Naive thymus-derived CD8-positive, alpha-beta T cell (primary cell): ENCODE data around the gene CDC27. TPM values are rescaled to one million over a fixed set of nuclear protein-coding genes. Genes with fewer than 3 reads are reported as not detected.
"Not testable (repeated sequence)": the region's sequence is repeated elsewhere in the genome, so short reads cannot be mapped to it uniquely, and the experiment has no call there.

Source experiments
- ATAC-seq, 2 donors: fragments of 150-1000 bp; cut with Tn5 transposase in 1 of 2; sonication (Bioruptor Pico), chemical (Tn5 transposase) in 1 of 2; 1 replicate in 1 of 2; 2 replicates in 1 of 2; pipeline ENCODE4 v1.10.0; 2021; ENCODE audit warnings: mild to moderate bottlenecking in 2 of 2, moderate library complexity in 2 of 2
- POLR2A ChIA-PET: fragments of 350-600 bp; sonication (Branson Sonifier 250); formaldehyde crosslinking; loops from one replicate; lab custom pipeline; 2021; ENCODE audit warnings: antibody characterized with exemption; lab: Charles Lee
- DNase-seq, 10 donors: peaks; one replicate each; pipeline versions ENCODE4 v3.0.0 to v3.0.0-alpha.2; 2020 to 2022
- H3K27ac Mint-ChIP-seq, 10 donors: one replicate each; pipeline ENCODE4 v1.8.0; 2020 to 2022; ENCODE audit warnings: mild to moderate bottlenecking in 10 of 10, mixed read lengths in 10 of 10, moderate library complexity in 4 of 10, inconsistent platforms in 1 of 10
- H3K27me3 Mint-ChIP-seq, 5 donors: one replicate each; pipeline ENCODE4 v1.8.0; 2021 to 2022; ENCODE audit warnings: mixed read lengths in 5 of 5
- H3K36me3 Mint-ChIP-seq, 3 donors: one replicate each; pipeline ENCODE4 v1.8.0; 2020 to 2022; ENCODE audit warnings: mixed read lengths in 3 of 3, mild to moderate bottlenecking in 2 of 3, inconsistent platforms in 1 of 3
- H3K4me1 Mint-ChIP-seq, 4 donors: one replicate each; pipeline ENCODE4 v1.8.0; 2021 to 2022; ENCODE audit warnings: mixed read lengths in 4 of 4
- H3K4me3 Mint-ChIP-seq, 10 donors: one replicate each; pipeline ENCODE4 v1.8.0; 2020 to 2022; ENCODE audit warnings: mild to moderate bottlenecking in 10 of 10, mixed read lengths in 10 of 10, moderate library complexity in 6 of 10, inconsistent platforms in 1 of 10
- H3K9me3 Mint-ChIP-seq, 9 donors: one replicate each; pipeline ENCODE4 v1.8.0; 2020 to 2022; ENCODE audit warnings: mixed read lengths in 9 of 9, mild to moderate bottlenecking in 3 of 9, inconsistent platforms in 1 of 9, moderate library complexity in 1 of 9
- polyA plus RNA-seq, 3 donors: library from polyadenylated mRNA; unstranded; fragments of 300-500 nt; fragmentation: Illumina TruSeq; gene quantifications; one replicate each; pipeline ENCODE4 v1.2.3, GENCODE V29; 2021
- total RNA-seq, 8 experiments: library from RNA in 2 of 8; stranded (reverse) in 2 of 8; gene quantifications; one replicate each; pipeline ENCODE4 v1.2.3 and lab custom pipeline; 2021 to 2026

The CDC27 gene
- total and polyA plus RNA-seq, 5 experiments from 2014 or later: 55.8 to 77.0 (median 70.7) TPM

DNA sequence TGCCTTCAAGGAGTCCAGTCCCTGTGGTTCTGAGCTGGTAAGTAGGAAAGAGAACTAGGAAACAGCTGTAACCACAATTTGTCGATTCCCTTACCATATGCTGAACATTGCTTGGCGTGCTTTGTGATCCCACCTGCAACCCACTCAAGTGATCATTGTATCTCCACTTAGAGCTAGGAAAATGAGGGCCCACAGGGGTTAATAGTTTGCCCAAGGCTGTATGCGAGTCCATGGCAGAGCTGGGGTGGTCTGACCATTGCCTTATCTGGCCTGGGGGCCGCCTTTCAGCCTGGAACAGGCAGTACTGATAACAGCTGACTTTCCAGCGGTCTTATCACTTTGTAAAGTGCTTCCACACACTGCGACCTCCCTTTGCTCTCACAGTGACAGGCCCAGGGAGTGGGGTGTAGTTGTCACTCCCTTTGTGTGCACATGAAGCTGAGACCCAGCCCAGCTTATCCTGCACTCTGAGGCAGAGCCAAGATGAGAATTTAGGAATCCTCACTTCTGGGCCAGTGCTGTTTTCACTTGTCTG, 29.9 kb upstream of the CDC27 start:
- peaks cover 0 to 7% (median 0%) of the 10 kb centered on the region in 3 donors for H3K36me3 Mint-ChIP-seq
- H3K4me1 Mint-ChIP-seq: peaks cover 16 to 54% (median 39%) of the 10 kb centered on the region in 4 donors
- ATAC-seq (no peak), DNase-seq (no peak)
- peak overlapping the region in 9 of 10 donors; percentile 2 to 71 (median 43) for H3K4me3 Mint-ChIP-seq
- peak overlapping the region in 8 of 10 donors; percentile 9 to 94 (median 86) for H3K27ac Mint-ChIP-seq
- no peaks in the 10 kb centered on the region for H3K27me3 Mint-ChIP-seq
- POLR2A ChIA-PET: no interaction called here
- peaks cover 0 to 6% (median 0%) of the 10 kb centered on the region in 9 donors for H3K9me3 Mint-ChIP-seq

DNA sequence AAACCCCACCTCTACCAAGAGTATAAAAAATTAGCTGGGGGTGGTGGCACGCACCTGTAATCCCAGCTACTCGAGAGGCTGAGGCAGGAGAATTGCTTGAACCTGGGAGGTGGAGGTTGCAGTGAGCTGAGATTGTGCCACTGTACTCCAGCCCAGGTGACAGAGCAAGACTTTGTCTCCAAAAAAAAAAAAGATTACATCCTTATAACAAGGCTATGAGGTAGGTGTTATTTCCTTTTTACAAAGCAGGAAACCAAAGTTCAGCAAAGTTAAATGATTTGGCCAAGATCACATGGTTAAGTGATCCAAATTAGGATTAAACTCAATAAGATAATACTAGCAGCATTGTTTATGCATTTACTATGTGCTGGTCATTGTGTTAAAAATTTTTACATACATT, 28.2 kb upstream of the CDC27 start:
- H3K9me3 Mint-ChIP-seq, POLR2A ChIA-PET, H3K27me3 Mint-ChIP-seq, H3K36me3 Mint-ChIP-seq: not testable (repeated sequence)
- Mint-ChIP-seq H3K27ac (peak overlapping the region in 8 of 10 donors; percentile 22 to 90 (median 72)), H3K4me3 (peak overlapping the region in 6 of 10 donors; percentile 3 to 56 (median 38)), H3K4me1 (peaks cover 20 to 52% (median 39%) of the 10 kb centered on the region in 4 donors)
- DNase-seq (peak in 3 of 10 donors; percentile 46 to 61 (median 56)), ATAC-seq (peak; percentile 87 to 92)

DNA sequence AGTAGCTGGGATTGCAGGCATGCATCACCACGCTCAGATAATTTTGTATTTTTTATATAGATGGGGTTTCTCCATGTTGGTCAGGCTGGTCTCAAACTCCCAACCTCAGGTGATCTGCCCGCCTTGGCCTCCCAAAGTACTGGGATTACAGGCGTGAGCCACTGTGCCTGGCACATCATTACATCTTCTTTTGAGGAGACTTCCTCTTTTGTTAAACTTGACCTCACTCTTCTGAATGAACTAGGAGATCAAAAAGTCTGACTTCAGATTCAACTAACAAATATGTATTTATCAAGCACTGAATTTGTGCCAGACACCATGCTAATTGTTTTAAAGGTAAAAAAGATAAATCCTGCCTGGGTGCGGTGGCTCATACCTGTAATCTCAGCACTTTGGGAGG, 27.7 kb upstream of the CDC27 start:
- Mint-ChIP-seq H3K27ac (peak overlapping the region in 8 of 10 donors; percentile 22 to 90 (median 72)), H3K4me3 (peak overlapping the region in 5 of 10 donors; percentile 21 to 56 (median 48))
- POLR2A ChIA-PET: interaction anchor here (0.6 kb wide), 1 partner anchor 101 kb away, joined by 4 read pairs; no protein-coding TSS in a partner anchor

DNA sequence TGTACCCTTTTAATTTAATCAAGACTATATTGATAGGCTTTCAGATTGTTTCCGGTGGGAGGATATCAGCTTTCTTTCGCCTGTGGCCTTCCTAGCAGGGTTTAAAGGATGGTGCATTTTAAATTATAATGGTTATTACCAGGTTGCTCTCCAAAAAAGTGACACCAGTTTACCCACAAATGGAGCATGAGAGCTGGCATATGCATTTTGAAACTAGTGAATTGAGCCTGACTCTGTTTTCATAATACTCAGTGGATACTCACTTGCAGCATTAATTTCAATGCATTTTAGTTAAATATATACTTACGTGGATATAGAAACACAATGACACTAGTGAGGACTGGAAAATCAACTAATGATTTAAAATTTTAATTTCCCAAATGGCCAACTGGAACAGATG, 25.8 kb upstream of the CDC27 start:
- H3K27ac Mint-ChIP-seq: no peak overlapping the region
- H3K4me3 Mint-ChIP-seq: no peak overlapping the region
- POLR2A ChIA-PET: interaction anchor here (1.0 kb wide), 1 partner anchor 11 kb away, joined by 3 read pairs; no protein-coding TSS in a partner anchor
- no peaks in the 10 kb centered on the region for H3K36me3 Mint-ChIP-seq
- H3K27me3 Mint-ChIP-seq: peaks cover 0 to 4% (median 0%) of the 10 kb centered on the region in 5 donors
- DNase-seq (no peak), ATAC-seq (no peak)
- H3K4me1 Mint-ChIP-seq: peaks cover 8 to 34% (median 22%) of the 10 kb centered on the region in 4 donors
- no peaks in the 10 kb centered on the region for H3K9me3 Mint-ChIP-seq

More for the DNA sequence above, 27.7 kb upstream of the CDC27 start:
- not testable (repeated sequence) for ATAC-seq, H3K9me3 Mint-ChIP-seq, DNase-seq, H3K36me3 Mint-ChIP-seq, H3K27me3 Mint-ChIP-seq
- H3K4me1 Mint-ChIP-seq: peaks cover 20 to 52% (median 39%) of the 10 kb centered on the region in 4 donors

DNA sequence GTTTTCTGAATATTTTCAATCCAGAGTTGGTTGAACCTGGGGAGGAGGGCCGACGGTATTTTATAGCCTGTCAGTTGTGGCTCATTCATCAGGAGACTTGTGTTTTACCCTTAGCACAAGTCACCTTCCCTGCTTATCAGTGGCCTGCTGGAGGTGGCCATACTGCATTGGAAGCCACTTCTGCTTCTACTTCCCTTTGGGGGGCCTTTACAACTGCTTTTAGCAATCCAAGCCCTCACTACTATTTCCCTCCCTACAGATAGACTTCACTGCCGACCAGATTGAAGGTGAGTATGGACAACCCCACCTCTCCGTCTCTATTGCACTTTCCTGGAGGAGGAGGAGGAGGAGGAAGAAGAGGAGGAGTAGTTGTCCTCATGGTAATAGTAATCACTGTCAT, 24.4 kb upstream of the CDC27 start:
- DNase-seq (no peak), ATAC-seq (no peak)
- H3K4me3 Mint-ChIP-seq: no peak overlapping the region
- no peaks in the 10 kb centered on the region for H3K36me3 Mint-ChIP-seq
- H3K9me3 Mint-ChIP-seq: no peaks in the 10 kb centered on the region
- POLR2A ChIA-PET: no interaction called here
- H3K4me1 Mint-ChIP-seq: peaks cover 4 to 25% (median 8%) of the 10 kb centered on the region in 4 donors
- peak overlapping the region in 1 of 10 donors; percentile 29 for H3K27ac Mint-ChIP-seq
- peaks cover 0 to 4% (median 0%) of the 10 kb centered on the region in 5 donors for H3K27me3 Mint-ChIP-seq

DNA sequence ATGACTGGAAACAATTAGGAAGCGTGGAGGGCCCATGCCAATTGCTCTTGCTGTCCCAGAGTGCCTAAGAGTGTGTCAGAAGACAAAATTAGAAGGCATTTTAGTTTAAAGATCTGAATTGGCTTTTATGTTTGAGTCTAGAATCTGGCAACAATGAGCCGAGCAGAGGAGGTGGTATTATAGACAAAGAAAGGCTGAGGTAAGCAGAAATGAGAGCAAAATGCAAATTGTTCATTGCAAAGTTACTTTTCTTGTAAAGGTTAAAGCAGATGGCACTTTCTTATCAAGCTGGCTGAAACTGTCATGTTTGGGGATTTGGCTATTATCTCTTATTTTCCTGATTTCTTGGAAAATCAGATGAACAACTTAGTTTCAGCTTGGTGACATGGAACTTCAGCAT, 23.4 kb upstream of the CDC27 start:
- POLR2A ChIA-PET: no interaction called here
- Mint-ChIP-seq H3K4me1 (peaks cover 0 to 26% (median 8%) of the 10 kb centered on the region in 4 donors), H3K4me3 (no peak overlapping the region), H3K27me3 (peaks cover 0 to 4% (median 0%) of the 10 kb centered on the region in 5 donors), H3K27ac (no peak overlapping the region), H3K9me3 (no peaks in the 10 kb centered on the region), H3K36me3 (no peaks in the 10 kb centered on the region)
- ATAC-seq (no peak), DNase-seq (no peak)

DNA sequence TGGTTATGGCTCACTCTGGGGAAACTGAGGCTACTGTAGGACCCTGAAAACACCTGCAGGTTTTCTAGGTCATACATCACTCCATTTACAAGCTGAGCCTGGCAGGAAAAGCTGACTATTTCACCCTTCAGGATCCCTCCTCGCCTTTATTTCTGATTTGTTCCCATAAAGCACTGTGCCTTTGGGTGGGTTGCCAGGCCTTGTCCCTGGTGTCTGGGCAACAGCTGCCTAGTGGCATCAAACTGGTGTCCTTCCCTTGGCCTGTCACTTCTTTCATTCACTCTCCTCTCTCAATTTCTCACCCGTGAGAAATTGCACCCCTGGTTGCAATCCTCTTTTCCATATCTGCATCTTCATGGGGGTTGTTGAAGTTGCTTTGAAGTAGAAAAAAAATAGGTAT, 21.7 kb upstream of the CDC27 start:
- POLR2A ChIA-PET: interaction anchor here (0.6 kb wide), 2 partner anchors 15 to 109 kb away, joined by 3 read pairs; no protein-coding TSS in a partner anchor
- ATAC-seq (no peak), DNase-seq (no peak)
- Mint-ChIP-seq H3K36me3 (no peaks in the 10 kb centered on the region), H3K27me3 (peaks cover 0 to 4% (median 0%) of the 10 kb centered on the region in 5 donors), H3K27ac (no peak overlapping the region), H3K4me1 (peaks cover 6 to 32% (median 12%) of the 10 kb centered on the region in 4 donors), H3K9me3 (no peaks in the 10 kb centered on the region), H3K4me3 (no peak overlapping the region)

DNA sequence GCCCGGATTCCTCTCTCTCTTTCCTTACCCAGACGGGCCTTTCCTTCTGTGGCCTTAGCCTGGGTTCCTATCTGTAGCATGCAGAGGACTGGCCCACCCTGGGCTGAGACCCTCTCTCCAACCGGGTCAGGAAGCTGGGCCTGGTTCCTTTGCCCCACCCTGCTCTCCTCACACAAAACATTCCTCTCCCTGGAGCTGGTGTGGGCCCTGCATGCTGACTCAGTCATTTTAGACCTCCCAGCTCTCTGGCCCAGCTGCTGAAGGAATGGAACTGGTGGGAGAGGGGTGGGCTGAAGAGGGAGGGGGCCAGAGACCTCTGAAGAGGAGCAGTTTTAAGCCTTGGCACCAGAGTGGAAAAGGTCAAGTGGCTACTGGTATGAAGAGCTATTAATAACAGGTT, 21.0 kb upstream of the CDC27 start:
- ATAC-seq (no peak), DNase-seq (no peak)
- Mint-ChIP-seq H3K27me3 (peaks cover 0 to 4% (median 0%) of the 10 kb centered on the region in 5 donors), H3K4me3 (no peak overlapping the region), H3K36me3 (no peaks in the 10 kb centered on the region), H3K9me3 (no peaks in the 10 kb centered on the region), H3K4me1 (peaks cover 13 to 39% (median 19%) of the 10 kb centered on the region in 4 donors), H3K27ac (peak overlapping the region in 1 of 10 donors; percentile 27)
- POLR2A ChIA-PET: no interaction called here

DNA sequence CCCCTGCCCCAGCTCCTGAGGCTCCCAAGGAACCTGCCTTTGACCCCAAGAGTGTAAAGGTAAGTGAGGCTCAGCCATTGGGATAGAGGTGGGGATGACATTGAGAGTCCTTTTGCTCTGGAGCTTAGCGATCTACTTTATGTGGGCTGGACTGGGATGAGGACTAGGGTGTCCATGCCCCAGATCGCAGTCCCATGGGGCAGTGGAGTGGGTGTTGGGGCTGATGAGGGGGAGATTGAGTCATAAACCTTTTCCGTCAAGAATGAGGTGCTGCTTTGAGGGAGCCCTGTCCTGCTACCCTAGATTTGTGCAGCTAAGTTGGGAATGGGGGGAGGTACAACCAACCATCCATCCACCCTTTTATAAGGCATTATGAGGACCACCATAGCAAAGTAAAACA, 20.4 kb upstream of the CDC27 start:
- Mint-ChIP-seq H3K4me1 (peaks cover 16 to 45% (median 25%) of the 10 kb centered on the region in 4 donors), H3K9me3 (no peaks in the 10 kb centered on the region), H3K36me3 (no peaks in the 10 kb centered on the region), H3K27ac (peak overlapping the region in 3 of 10 donors; percentile 6 to 15 (median 11)), H3K27me3 (peaks cover 0 to 4% (median 0%) of the 10 kb centered on the region in 5 donors), H3K4me3 (no peak overlapping the region)
- ATAC-seq (no peak), DNase-seq (no peak)
- POLR2A ChIA-PET: no interaction called here

DNA sequence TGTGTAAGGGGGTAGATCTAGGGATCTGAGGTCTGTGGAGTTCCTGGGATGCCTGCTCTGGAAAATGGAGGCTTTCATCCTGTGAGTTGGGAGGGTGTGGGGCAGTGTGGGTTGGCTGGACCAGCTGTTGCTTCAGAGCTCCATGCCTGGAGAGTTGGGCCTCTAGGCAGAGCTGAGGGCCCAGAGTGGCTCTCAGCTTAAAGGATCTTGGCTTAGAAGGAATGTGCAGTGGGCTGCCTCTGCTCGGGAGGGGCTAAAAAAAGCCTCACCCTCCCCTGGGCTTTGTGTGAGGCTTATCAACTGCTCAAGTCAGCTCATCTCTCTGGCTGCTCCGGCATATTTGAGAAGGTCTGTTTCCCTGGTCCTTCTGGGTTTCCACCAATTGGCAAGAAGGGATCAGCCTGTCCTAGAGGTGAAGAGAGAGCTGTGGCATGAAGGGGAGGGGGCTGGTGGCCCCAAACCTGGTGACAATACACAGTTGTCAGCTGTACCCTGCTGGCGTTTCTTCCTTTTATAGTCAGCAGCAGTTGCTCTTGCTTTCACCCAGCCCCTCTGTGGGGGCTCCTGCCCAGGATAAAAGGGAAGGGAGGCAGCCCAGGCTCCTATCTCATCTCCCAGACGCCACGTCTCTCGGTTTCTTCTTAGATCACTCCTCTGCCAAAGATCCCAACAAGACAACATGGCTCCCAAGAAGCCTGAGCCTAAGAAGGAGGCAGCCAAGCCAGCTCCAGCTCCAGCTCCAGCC, 19.8 kb upstream of the CDC27 start, which contains the start of gene MYL4:
MYL4 (plus strand) TSS at position 605 of the 745 bp plus-strand sequence; CDS start at position 680, 75 bp downstream.
- Mint-ChIP-seq H3K27ac (peak within 1 kb of the TSS in 6 of 10 donors; percentile 6 to 95 (median 13)), H3K9me3 (no peaks in the 10 kb centered on the region), H3K4me3 (no peak within 1 kb of the TSS), H3K27me3 (peaks cover 0 to 4% (median 0%) of the 10 kb centered on the region in 5 donors), H3K36me3 (no peaks in the 10 kb centered on the region), H3K4me1 (peaks cover 22 to 51% (median 31%) of the 10 kb centered on the region in 4 donors)
- ATAC-seq (no peak), DNase-seq (no peak)
- POLR2A ChIA-PET: interaction anchor here (1.6 kb wide), 1 partner anchor 13 kb away, joined by 4 read pairs; no protein-coding TSS in a partner anchor

DNA sequence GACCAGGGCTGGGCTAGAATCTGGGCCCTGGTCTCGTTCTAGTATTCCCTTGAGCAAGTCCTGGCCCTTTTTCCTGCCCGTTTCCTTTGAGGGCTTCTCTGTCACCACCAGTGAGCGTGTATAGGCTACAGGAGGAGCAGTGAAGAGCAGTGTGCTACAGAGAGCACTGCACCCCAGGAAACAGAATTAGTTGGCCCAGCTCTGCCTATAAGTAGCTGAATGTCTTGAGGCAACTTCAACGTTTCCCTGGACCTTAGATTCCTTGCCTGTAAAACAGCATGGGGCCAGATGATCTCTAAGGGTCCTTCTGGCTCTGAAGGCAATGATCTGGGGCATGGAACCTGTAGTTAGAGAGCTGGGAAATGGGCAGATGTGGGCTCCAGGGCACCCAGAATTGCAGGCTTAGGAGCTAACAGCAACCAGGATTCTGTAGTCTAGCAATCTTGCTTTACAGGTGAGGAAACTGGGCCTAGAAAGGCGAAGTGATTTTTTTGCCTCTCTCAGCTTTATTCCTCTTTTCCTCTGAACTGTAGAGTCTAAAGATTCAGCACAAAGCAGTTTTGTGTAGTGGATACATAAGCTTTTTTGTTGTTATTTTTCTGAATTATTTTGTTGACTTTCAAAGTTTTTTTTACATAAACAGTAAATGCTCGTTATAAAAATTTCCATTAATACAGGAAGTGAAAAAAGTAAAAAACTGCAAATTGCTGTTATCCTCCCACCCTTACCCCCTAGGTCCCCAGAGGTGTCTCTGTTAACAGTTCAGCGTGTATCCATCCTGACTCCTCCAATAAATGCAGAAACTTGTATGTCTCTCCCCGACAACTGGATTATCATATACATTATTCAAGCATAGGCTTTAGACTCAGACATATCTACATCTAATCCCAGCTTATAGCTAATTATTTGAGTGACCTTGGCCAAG, 18.3 kb upstream of the CDC27 start:
- Mint-ChIP-seq H3K4me1 (peaks cover 23 to 58% (median 39%) of the 10 kb centered on the region in 4 donors), H3K27me3 (no peaks in the 10 kb centered on the region), H3K27ac (peak overlapping the region in 8 of 10 donors; percentile 4 to 98 (median 88)), H3K9me3 (no peaks in the 10 kb centered on the region), H3K4me3 (peak overlapping the region in 1 of 10 donors; percentile 17), H3K36me3 (no peaks in the 10 kb centered on the region)
- no peak for DNase-seq
- no peak for ATAC-seq
- POLR2A ChIA-PET: interaction anchor here (1.3 to 1.8 kb wide), 3 partner anchors 13 to 18 kb away, joined by 4 read pairs; partner anchors contain the start of gene CDC27
